Esophagus squamous epithelium (tissue), 4 donors: ENCODE data around the gene TRPV3.

Source experiments
- POLR2A ChIP-seq, 4 donors: fragments of 450-650 bp; IDR thresholded peaks; one replicate each; pipeline ENCODE4 v1.6.1; 2017; ENCODE audit warnings: antibody characterized with exemption in 4 of 4, mild to moderate bottlenecking in 4 of 4, moderate library complexity in 3 of 4
- TF ChIP-seq, protein P1 (sequence below), 6 experiments: fragments of 450-650 bp in 4 of 6; fragments of 200-600 bp in 2 of 6; sonication (generic) in 2 of 6; IDR thresholded peaks; one replicate each; pipeline ENCODE4 v1.5.1; 2016 to 2019; ENCODE audit warnings: antibody characterized with exemption in 6 of 6, mild to moderate bottlenecking in 4 of 6, moderate library complexity in 4 of 6

GRCh38 chr17:3558603-3559269, 1.1 kb upstream of the TRPV3 start:
- peak in 1 of 4 donors; percentile 29 for TF ChIP-seq POLR2A (IDR thresholded peaks at IDR 0.05)
- TF ChIP-seq, protein P1, sequence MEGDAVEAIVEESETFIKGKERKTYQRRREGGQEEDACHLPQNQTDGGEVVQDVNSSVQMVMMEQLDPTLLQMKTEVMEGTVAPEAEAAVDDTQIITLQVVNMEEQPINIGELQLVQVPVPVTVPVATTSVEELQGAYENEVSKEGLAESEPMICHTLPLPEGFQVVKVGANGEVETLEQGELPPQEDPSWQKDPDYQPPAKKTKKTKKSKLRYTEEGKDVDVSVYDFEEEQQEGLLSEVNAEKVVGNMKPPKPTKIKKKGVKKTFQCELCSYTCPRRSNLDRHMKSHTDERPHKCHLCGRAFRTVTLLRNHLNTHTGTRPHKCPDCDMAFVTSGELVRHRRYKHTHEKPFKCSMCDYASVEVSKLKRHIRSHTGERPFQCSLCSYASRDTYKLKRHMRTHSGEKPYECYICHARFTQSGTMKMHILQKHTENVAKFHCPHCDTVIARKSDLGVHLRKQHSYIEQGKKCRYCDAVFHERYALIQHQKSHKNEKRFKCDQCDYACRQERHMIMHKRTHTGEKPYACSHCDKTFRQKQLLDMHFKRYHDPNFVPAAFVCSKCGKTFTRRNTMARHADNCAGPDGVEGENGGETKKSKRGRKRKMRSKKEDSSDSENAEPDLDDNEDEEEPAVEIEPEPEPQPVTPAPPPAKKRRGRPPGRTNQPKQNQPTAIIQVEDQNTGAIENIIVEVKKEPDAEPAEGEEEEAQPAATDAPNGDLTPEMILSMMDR (IDR thresholded peaks at IDR 0.05), result no peak
